ENCODE results near the gene CPT1A.

Gene CPT1A

GRCh38 chr11:68845351-68846002 lies 3.8 kb upstream of the CPT1A start:
- TF ChIP-seq, protein P1, sequence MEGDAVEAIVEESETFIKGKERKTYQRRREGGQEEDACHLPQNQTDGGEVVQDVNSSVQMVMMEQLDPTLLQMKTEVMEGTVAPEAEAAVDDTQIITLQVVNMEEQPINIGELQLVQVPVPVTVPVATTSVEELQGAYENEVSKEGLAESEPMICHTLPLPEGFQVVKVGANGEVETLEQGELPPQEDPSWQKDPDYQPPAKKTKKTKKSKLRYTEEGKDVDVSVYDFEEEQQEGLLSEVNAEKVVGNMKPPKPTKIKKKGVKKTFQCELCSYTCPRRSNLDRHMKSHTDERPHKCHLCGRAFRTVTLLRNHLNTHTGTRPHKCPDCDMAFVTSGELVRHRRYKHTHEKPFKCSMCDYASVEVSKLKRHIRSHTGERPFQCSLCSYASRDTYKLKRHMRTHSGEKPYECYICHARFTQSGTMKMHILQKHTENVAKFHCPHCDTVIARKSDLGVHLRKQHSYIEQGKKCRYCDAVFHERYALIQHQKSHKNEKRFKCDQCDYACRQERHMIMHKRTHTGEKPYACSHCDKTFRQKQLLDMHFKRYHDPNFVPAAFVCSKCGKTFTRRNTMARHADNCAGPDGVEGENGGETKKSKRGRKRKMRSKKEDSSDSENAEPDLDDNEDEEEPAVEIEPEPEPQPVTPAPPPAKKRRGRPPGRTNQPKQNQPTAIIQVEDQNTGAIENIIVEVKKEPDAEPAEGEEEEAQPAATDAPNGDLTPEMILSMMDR (IDR thresholded peaks at IDR 0.05): no peak

GRCh38 chr11:68844801-68845200 lies 3.1 kb upstream of the CPT1A start:
- TF ChIP-seq, protein P1 (IDR thresholded peaks at IDR 0.05): no peak

DNA sequence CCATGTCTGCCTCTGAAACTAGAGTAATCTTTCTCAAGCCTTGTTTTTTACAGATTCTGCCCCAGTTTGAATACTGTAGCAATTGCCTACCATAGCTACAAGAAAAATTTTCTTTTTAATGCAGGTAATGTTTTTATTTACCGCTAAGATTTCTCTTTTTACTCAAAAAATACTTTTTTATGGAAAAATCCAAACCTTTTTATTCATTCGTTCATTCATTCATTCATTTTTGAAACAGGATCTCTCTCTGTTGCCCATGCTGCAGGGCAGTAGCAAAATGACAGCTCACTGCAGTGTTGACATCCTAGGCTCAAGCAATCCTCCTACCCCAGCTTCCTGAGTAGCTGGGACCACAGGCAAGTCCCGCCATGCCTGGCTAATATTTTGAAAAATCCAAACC lies 2.7 kb upstream of the CPT1A start:
- TF ChIP-seq, protein P1 (IDR thresholded peaks at IDR 0.05): no peak

GRCh38 chr11:68843703-68844312 lies 2.1 kb upstream of the CPT1A start:
- TF ChIP-seq, protein P1 (IDR thresholded peaks at IDR 0.05): peak; percentile 85

- TF ChIP-seq, protein P1 (IDR thresholded peaks at IDR 0.05): no peak
Measured at GRCh38 chr11:68843052-68843561, 1.4 kb upstream of the CPT1A start.

DNA sequence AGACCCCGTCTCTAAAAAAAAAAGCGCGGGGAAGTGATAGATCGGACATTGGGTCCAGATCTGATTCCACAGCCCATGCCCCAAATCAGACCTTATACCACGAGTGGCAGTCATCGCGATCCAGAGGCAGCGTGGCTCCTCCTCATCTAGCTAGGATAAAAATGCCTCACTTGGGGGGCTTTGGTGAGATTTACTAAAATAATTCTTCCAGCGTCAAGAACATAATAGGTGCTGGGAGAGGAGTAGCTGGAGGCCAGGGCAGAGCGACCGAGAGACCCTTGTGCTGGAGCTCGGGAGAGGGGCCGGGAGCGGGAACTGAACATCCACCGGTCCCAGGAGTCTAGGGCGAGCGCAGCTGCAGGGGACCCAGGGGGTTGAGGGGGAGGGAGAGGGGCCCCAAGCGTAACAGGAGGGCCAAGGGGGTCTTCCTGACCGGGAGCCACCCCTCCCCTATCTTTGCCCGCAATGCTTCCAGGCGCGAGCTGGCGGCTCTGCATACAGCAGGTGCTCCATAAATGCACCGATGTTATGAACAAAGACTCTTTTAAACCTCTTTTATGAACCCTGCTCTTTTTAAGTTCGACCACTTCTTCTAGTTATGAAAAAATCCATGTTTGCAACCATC lies 823 bp upstream of the CPT1A start:
- TF ChIP-seq, protein P1 (IDR thresholded peaks at IDR 0.05): no peak

- TF ChIP-seq, protein P1 (IDR thresholded peaks at IDR 0.05): no peak
Measured at GRCh38 chr11:68840661-68841653, 759 bp downstream of the CPT1A start.

Data from LNCAP (cell line).